HFF-Myc (cell line): ENCODE results near the gene ATG16L1.

Experiments used
- DNase-seq: peaks from one replicate; pipeline ENCODE4 v3.0.0-alpha.2; 2011; ENCODE audit warnings: low read depth; ENCODE audit errors: extremely low read depth
- H3K4me3 ChIP-seq: replicated peaks from 2 replicates; pipeline ENCODE4 v1.5.1; 2011; ENCODE audit warnings: low read depth, mild to moderate bottlenecking, control low read depth, low read length
- TF ChIP-seq, protein P1 (sequence below): IDR thresholded peaks from 2 replicates; pipeline ENCODE4 v1.5.1; 2012; ENCODE audit warnings: mild to moderate bottlenecking, low read depth, low read length, control low read depth; ENCODE audit errors: missing control alignments

ATG16L1 gene

DNA sequence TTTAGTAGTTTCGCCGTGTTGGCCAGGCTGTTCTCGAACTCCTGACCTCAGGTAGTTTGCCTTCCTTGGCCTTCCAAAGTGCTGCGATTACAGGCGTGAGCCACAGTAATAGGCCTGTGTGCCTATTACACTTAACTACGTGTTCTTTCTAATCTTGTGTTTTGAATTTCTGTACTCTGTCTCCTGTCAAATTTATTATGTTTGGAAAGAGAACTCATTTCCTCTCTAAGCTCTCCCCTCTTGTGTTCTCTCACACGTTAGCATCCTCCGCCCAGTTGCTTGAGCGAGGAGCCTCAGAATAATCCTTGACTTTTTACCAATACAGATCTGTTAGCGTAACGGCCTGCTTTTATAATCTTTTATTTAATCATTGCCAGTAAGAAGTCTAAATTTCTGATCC is 3.7 kb downstream of the ATG16L1 start:
- H3K4me3 ChIP-seq, result no peak overlapping the region
- TF ChIP-seq, protein P1, sequence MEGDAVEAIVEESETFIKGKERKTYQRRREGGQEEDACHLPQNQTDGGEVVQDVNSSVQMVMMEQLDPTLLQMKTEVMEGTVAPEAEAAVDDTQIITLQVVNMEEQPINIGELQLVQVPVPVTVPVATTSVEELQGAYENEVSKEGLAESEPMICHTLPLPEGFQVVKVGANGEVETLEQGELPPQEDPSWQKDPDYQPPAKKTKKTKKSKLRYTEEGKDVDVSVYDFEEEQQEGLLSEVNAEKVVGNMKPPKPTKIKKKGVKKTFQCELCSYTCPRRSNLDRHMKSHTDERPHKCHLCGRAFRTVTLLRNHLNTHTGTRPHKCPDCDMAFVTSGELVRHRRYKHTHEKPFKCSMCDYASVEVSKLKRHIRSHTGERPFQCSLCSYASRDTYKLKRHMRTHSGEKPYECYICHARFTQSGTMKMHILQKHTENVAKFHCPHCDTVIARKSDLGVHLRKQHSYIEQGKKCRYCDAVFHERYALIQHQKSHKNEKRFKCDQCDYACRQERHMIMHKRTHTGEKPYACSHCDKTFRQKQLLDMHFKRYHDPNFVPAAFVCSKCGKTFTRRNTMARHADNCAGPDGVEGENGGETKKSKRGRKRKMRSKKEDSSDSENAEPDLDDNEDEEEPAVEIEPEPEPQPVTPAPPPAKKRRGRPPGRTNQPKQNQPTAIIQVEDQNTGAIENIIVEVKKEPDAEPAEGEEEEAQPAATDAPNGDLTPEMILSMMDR, result no peak
- no peak for DNase-seq

DNA sequence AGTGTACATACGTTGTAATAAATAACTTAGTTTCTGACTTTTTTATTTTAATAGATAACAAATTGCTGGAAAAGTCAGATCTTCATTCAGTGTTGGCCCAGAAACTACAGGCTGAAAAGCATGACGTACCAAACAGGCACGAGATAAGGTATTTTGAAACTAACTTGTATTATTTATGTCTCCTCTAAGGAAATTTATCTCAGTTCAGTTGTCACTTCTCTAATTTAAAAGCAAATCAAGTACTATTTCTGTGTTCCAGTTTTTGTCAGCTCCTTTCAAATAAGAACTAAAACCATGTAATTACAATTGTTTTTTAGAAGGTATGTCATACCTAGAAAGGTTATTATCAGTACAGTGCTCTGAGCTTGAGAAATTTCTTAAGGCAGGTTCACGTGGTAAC is 4.6 kb downstream of the ATG16L1 start:
- no peak overlapping the region for H3K4me3 ChIP-seq
- no peak for DNase-seq
- TF ChIP-seq, protein P1, result no peak

DNA sequence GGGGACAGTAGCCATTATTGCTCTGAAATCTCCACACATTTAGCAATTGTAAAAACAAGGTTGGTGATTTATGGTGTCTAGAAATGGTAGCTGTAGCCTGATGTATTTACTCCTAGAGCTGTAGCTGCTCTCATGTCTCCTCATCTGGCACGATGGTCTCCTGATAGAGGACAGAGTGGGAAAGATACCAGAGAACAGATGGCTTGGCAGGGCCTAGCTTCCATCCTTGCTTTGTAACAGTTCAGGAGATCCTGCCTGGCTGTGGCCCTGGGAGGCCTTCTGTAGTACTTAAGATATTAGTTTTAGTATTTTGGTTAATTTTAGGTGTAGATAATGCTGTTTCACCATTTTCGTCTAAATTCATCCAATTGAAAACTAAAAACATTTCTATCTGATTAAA is 6.7 kb downstream of the ATG16L1 start:
- no peak for DNase-seq
- no peak overlapping the region for H3K4me3 ChIP-seq
- TF ChIP-seq, protein P1, result no peak

DNA sequence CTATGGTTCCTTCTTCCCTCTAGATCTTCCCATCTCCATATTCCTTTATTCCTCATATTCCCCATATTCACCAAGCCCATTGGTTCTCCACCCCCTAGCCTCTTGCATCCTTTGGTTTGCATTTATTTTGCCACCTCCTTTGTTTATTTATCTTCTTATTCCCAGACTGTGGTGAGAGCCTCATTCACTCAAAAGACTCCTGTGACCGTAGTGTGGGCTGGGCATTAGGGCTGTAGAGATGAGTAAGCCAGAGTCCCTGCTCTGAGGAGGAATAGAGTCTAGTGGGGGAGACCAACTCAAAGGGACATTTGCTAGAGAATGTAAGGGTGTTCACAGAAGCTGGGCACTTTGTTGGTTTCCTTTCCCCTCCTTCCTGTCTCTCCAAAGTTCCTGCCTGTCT is 8.3 kb downstream of the ATG16L1 start:
- H3K4me3 ChIP-seq, result no peak overlapping the region
- no peak for DNase-seq
- TF ChIP-seq, protein P1, result no peak

DNA sequence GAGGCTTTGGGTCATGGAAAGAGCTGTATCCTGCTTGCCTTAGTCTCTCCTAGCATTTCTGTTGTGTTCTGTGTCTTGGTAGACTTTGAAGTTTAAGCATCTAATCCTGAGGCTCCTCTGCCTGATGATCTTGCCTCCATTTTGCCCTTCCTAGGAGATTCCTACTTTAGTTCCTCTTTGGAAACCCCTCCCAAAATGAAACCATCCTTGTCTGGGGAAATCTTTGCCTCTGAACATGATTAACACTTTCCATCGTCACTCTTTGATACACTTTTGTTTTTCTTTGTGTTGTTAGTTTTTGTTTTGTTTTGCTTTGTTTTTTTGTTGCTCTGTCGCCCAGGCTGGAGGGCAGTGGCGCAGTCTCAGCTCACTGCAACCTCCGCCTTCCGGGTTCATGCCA is 9.2 kb downstream of the ATG16L1 start:
- DNase-seq, result no peak

DNA sequence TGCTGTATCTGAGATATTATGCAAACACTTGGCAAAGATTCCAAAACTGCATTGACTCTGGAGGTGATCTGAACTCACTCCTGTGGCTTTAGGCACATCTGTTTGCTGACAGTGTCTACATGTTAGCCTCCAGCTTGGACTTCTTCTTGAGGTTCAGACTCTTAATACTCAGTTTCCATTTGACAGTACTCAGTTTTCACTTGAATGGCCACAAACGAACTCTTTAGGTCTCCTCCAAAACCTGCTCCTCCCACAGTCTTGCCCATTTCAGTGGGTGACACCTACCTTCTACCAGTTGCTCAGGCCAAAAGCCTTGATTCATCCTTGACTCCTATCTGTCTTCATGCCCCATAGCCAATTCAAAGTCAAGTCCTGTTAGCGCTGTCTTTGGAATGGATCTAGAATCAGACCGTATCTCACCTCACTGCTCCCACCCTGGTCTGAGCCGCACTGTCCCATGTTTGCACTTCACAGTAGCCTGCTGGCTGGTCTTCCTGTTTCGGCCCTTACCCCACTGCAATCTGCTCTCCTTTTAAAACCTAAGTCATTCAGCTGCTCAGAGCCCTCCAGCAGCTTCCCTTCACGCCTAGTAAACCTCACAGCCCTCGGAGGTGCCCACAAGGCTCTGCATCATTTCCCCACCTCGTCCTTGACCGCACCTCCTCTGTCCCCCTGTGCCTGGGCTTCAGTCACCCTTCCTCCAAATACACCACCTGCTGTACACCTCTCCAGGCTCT is 10.5 kb downstream of the ATG16L1 start:
- no peak overlapping the region for H3K4me3 ChIP-seq
- TF ChIP-seq, protein P1, result no peak
- DNase-seq, result no peak

More for the DNA sequence above, 9.2 kb downstream of the ATG16L1 start:
- TF ChIP-seq, protein P1, result no peak
- H3K4me3 ChIP-seq, result no peak overlapping the region

DNA sequence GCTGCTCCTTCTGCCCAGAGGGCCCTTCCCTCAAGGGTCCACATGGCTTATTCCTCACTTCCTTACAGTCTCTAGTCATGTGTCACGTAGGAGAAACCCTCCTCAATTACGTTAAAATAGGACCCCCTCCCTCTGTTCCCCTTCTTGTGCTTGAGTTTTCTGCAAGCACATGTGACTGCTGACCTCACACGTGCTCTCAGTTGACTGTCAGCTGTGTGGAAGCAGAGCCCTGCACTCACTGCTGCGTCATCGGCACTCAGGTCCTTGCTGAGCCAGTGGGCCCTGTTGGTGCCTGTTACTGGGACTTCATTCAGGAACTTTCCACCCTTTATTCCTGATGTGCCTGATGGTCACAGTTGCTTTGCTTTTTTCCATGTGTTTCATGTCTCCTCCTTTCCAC is 11.1 kb downstream of the ATG16L1 start:
- DNase-seq, result no peak
- TF ChIP-seq, protein P1, result no peak
- no peak overlapping the region for H3K4me3 ChIP-seq
